ENCODE results near the gene SCYGR4.

SCYGR4 gene

DNA sequence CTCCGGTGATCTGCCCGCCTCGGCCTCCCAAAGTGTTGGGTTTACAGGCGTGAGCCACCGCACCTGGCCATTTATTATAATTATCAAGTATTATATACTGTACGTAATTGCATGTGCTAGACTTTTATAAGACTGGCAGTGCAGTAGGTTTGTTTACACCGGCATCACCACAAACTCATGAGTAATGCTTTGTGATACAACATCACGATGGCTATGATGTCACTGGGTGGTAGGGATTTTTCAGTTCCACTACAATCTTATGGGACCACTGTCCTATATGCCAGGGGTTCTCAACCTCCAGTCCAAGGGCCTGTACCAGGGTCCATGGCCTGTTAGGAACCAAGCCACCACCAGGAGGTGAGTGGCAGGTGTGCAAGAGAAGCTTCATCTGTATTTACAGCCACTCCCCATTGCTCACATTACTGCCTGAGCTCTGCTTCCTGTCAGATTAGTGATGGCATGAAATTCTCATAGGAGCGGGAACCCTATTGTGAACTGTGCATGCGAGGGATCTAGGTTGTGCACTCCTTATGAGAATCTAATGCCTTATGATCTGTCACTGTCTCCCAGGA is 9.4 kb downstream of the SCYGR4 start:
- TF ChIP-seq CTCF (IDR thresholded peaks at IDR 0.05; ENCODE audit: low read depth, low read length, poor library complexity, severe bottlenecking) = no peak
- TF ChIP-seq EZH2phosphoT487 (IDR thresholded peaks at IDR 0.05; ENCODE audit: borderline replicate concordance, low read length) = no peak
- Histone ChIP-seq H3K27ac (ENCODE audit: low read depth, low read length) (no peak overlapping the region), H3K4me1 (ENCODE audit: control insufficient read depth, low read length) (no peaks in the 10 kb centered on the region), H3K36me3 (ENCODE audit: control insufficient read depth, low read length) (no peaks in the 10 kb centered on the region), H4K20me1 (ENCODE audit: control insufficient read depth, insufficient read depth, low read depth, low read length) (no peaks in the 10 kb centered on the region), H3K9me3 (ENCODE audit: control insufficient read depth, insufficient read depth, low read length) (no peaks in the 10 kb centered on the region), H3K9me2 (replicated peaks; ENCODE audit: control insufficient read depth, low read length) (no peaks in the 10 kb centered on the region), H3K4me2 (ENCODE audit: low read length) (no peak overlapping the region), H3K79me2 (ENCODE audit: control insufficient read depth, low read length) (no peaks in the 10 kb centered on the region), H3K27me3 (ENCODE audit: control insufficient read depth, low read length) (peaks cover 8% of the 10 kb centered on the region), H3K4me3 (ENCODE audit: low read length) (no peak overlapping the region), H3F3A (ENCODE audit: control insufficient read depth, insufficient read depth) (no peaks in the 10 kb centered on the region)

DNA sequence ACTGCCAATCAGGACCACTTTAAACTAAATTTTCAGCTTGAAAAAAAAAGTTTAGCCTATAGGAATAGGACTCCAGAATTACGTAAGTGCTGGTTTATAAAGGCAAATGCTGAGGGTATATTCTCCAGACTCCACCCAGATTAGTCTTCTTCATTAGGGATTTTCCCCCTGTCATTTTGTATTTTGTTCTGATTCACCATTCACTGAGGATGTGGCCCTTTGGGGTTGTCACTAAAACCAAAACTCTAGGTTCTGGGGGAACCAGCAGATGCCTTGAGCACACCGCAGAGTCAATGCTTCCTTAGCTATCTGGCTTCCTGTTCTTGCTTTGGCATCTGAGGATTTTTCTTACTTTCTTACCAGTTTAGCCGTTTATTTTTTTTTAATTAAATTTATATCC is 10.5 kb downstream of the SCYGR4 start:
- Histone ChIP-seq H3K79me2 (ENCODE audit: control insufficient read depth, low read length) (no peaks in the 10 kb centered on the region), H3K4me1 (ENCODE audit: control insufficient read depth, low read length) (no peaks in the 10 kb centered on the region), H3K27me3 (ENCODE audit: control insufficient read depth, low read length) (peaks cover 13% of the 10 kb centered on the region), H3K4me2 (ENCODE audit: low read length) (no peak overlapping the region), H4K20me1 (ENCODE audit: control insufficient read depth, insufficient read depth, low read depth, low read length) (no peaks in the 10 kb centered on the region), H3F3A (ENCODE audit: control insufficient read depth, insufficient read depth) (no peaks in the 10 kb centered on the region), H3K9me2 (replicated peaks; ENCODE audit: control insufficient read depth, low read length) (no peaks in the 10 kb centered on the region), H3K9me3 (ENCODE audit: control insufficient read depth, insufficient read depth, low read length) (no peaks in the 10 kb centered on the region), H3K4me3 (ENCODE audit: low read length) (no peak overlapping the region), H3K36me3 (ENCODE audit: control insufficient read depth, low read length) (no peaks in the 10 kb centered on the region), H3K27ac (ENCODE audit: low read depth, low read length) (no peak overlapping the region)
- TF ChIP-seq CTCF (IDR thresholded peaks at IDR 0.05; ENCODE audit: low read depth, low read length, poor library complexity, severe bottlenecking) = no peak
- no peak for TF ChIP-seq EZH2phosphoT487 (IDR thresholded peaks at IDR 0.05; ENCODE audit: borderline replicate concordance, low read length)

GRCh38 chr2:227629435-227629834 is 12.1 kb downstream of the SCYGR4 start:
- no peak for TF ChIP-seq EZH2phosphoT487 (IDR thresholded peaks at IDR 0.05; ENCODE audit: borderline replicate concordance, low read length)
- TF ChIP-seq CTCF (IDR thresholded peaks at IDR 0.05; ENCODE audit: low read depth, low read length, poor library complexity, severe bottlenecking) = no peak
- H3K4me1 ChIP-seq (ENCODE audit: control insufficient read depth, low read length) = no peaks in the 10 kb centered on the region
- no peaks in the 10 kb centered on the region for H3K9me2 ChIP-seq (replicated peaks; ENCODE audit: control insufficient read depth, low read length)
- H3K36me3 ChIP-seq (ENCODE audit: control insufficient read depth, low read length) = no peaks in the 10 kb centered on the region
- H4K20me1 ChIP-seq (ENCODE audit: control insufficient read depth, insufficient read depth, low read depth, low read length) = no peaks in the 10 kb centered on the region
- no peak overlapping the region for H3K4me2 ChIP-seq (ENCODE audit: low read length)
- H3K4me3 ChIP-seq (ENCODE audit: low read length) = no peak overlapping the region
- H3K27ac ChIP-seq (ENCODE audit: low read depth, low read length) = no peak overlapping the region
- H3K27me3 ChIP-seq (ENCODE audit: control insufficient read depth, low read length) = peaks cover 13% of the 10 kb centered on the region
- no peaks in the 10 kb centered on the region for H3K79me2 ChIP-seq (ENCODE audit: control insufficient read depth, low read length)
- H3K9me3 ChIP-seq (ENCODE audit: control insufficient read depth, insufficient read depth, low read length) = no peaks in the 10 kb centered on the region
- no peaks in the 10 kb centered on the region for H3F3A ChIP-seq (ENCODE audit: control insufficient read depth, insufficient read depth)
